ELR (cell line): Measurements from ENCODE around the gene MGAT5.
A peak's percentile ranks its signal among the peaks of the same experiment; 100 is the strongest.

ENCODE experiments used
- DNase-seq: peaks from one replicate; pipeline ENCODE4 v3.0.0-alpha.2; 2015; ENCODE audit warnings: low read depth

MGAT5 gene

GRCh38 chr2:134231965-134232340, 21.9 kb upstream of the MGAT5 start:
- peak; percentile 87 for DNase-seq

- peak; percentile 2 for DNase-seq
Observed at GRCh38 chr2:134232461-134232860, 21.4 kb upstream of the MGAT5 start.

- DNase-seq, result peak; percentile 31
Observed at GRCh38 chr2:134232868-134233727, 20.8 kb upstream of the MGAT5 start.

GRCh38 chr2:134233728-134234136, 20.1 kb upstream of the MGAT5 start:
- no peak for DNase-seq

GRCh38 chr2:134234535-134234934, 19.3 kb upstream of the MGAT5 start:
- DNase-seq, result no peak

- DNase-seq, result peak; percentile 17
Observed at GRCh38 chr2:134235510-134236144, 18.2 kb upstream of the MGAT5 start.

- peak; percentile 5 for DNase-seq
Observed at GRCh38 chr2:134238371-134238770, 15.5 kb upstream of the MGAT5 start.

GRCh38 chr2:134240061-134240460, 13.8 kb upstream of the MGAT5 start:
- DNase-seq, result no peak

- no peak for DNase-seq
Observed at GRCh38 chr2:134241911-134242310, 12.0 kb upstream of the MGAT5 start.

GRCh38 chr2:134243244-134243643, 10.6 kb upstream of the MGAT5 start:
- DNase-seq, result no peak

GRCh38 chr2:134244086-134244485, 9.8 kb upstream of the MGAT5 start:
- peak; percentile 31 for DNase-seq

GRCh38 chr2:134244587-134244986, 9.3 kb upstream of the MGAT5 start:
- DNase-seq, result peak; percentile 4

- peak; percentile 81 for DNase-seq
Observed at GRCh38 chr2:134245340-134245984, 8.4 kb upstream of the MGAT5 start.

- no peak for DNase-seq
Observed at GRCh38 chr2:134246154-134246874, 7.6 kb upstream of the MGAT5 start.

GRCh38 chr2:134247679-134248078, 6.2 kb upstream of the MGAT5 start:
- DNase-seq, result no peak

- no peak for DNase-seq
Observed at GRCh38 chr2:134248913-134249312, 5.0 kb upstream of the MGAT5 start.

- DNase-seq, result peak; percentile 19
Observed at GRCh38 chr2:134249755-134250154, 4.1 kb upstream of the MGAT5 start.

GRCh38 chr2:134250840-134251461, 2.9 kb upstream of the MGAT5 start:
- no peak for DNase-seq

- DNase-seq, result peak; percentile 80
Observed at GRCh38 chr2:134252092-134252750, 1.7 kb upstream of the MGAT5 start.

GRCh38 chr2:134253117-134253704, 661 bp upstream of the MGAT5 start:
- DNase-seq, result no peak

GRCh38 chr2:134254824-134255223, 952 bp downstream of the MGAT5 start:
- no peak for DNase-seq
